ENCODE results near the gene UBE2L3.

UBE2L3 gene

GRCh38 chr22:21623648-21623970 is 56.1 kb downstream of the UBE2L3 start:
- no peak; the same call in 1 of the 2 replicates for TF ChIP-seq POLR2AphosphoS5 (IDR thresholded peaks at IDR 0.05; ENCODE audit: low read depth)
- TF ChIP-seq, protein P1, sequence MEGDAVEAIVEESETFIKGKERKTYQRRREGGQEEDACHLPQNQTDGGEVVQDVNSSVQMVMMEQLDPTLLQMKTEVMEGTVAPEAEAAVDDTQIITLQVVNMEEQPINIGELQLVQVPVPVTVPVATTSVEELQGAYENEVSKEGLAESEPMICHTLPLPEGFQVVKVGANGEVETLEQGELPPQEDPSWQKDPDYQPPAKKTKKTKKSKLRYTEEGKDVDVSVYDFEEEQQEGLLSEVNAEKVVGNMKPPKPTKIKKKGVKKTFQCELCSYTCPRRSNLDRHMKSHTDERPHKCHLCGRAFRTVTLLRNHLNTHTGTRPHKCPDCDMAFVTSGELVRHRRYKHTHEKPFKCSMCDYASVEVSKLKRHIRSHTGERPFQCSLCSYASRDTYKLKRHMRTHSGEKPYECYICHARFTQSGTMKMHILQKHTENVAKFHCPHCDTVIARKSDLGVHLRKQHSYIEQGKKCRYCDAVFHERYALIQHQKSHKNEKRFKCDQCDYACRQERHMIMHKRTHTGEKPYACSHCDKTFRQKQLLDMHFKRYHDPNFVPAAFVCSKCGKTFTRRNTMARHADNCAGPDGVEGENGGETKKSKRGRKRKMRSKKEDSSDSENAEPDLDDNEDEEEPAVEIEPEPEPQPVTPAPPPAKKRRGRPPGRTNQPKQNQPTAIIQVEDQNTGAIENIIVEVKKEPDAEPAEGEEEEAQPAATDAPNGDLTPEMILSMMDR (IDR thresholded peaks at IDR 0.05; ENCODE audit: insufficient read depth, low read length): no peak
- TF ChIP-seq GABPA (IDR thresholded peaks at IDR 0.05; ENCODE audit: low read depth): no peak
- TF ChIP-seq, protein P2, sequence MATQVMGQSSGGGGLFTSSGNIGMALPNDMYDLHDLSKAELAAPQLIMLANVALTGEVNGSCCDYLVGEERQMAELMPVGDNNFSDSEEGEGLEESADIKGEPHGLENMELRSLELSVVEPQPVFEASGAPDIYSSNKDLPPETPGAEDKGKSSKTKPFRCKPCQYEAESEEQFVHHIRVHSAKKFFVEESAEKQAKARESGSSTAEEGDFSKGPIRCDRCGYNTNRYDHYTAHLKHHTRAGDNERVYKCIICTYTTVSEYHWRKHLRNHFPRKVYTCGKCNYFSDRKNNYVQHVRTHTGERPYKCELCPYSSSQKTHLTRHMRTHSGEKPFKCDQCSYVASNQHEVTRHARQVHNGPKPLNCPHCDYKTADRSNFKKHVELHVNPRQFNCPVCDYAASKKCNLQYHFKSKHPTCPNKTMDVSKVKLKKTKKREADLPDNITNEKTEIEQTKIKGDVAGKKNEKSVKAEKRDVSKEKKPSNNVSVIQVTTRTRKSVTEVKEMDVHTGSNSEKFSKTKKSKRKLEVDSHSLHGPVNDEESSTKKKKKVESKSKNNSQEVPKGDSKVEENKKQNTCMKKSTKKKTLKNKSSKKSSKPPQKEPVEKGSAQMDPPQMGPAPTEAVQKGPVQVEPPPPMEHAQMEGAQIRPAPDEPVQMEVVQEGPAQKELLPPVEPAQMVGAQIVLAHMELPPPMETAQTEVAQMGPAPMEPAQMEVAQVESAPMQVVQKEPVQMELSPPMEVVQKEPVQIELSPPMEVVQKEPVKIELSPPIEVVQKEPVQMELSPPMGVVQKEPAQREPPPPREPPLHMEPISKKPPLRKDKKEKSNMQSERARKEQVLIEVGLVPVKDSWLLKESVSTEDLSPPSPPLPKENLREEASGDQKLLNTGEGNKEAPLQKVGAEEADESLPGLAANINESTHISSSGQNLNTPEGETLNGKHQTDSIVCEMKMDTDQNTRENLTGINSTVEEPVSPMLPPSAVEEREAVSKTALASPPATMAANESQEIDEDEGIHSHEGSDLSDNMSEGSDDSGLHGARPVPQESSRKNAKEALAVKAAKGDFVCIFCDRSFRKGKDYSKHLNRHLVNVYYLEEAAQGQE (IDR thresholded peaks at IDR 0.05; ENCODE audit: insufficient replicate concordance, low read depth): no peak
- TF ChIP-seq SPI1 (IDR thresholded peaks at IDR 0.05; ENCODE audit: borderline replicate concordance, low read depth): no peak
- H3K27ac ChIP-seq (replicated peaks): no peak overlapping the region
- H3K27me3 ChIP-seq (ENCODE audit: insufficient read depth, poor library complexity, severe bottlenecking): no peaks in the 10 kb centered on the region
- no peak overlapping the region for H3K4me3 ChIP-seq (replicated peaks; ENCODE audit: insufficient read depth, low read length)
- no peak for DNase-seq (ENCODE audit: low read depth in 1 of 2, low spot score in 1 of 2)

DNA sequence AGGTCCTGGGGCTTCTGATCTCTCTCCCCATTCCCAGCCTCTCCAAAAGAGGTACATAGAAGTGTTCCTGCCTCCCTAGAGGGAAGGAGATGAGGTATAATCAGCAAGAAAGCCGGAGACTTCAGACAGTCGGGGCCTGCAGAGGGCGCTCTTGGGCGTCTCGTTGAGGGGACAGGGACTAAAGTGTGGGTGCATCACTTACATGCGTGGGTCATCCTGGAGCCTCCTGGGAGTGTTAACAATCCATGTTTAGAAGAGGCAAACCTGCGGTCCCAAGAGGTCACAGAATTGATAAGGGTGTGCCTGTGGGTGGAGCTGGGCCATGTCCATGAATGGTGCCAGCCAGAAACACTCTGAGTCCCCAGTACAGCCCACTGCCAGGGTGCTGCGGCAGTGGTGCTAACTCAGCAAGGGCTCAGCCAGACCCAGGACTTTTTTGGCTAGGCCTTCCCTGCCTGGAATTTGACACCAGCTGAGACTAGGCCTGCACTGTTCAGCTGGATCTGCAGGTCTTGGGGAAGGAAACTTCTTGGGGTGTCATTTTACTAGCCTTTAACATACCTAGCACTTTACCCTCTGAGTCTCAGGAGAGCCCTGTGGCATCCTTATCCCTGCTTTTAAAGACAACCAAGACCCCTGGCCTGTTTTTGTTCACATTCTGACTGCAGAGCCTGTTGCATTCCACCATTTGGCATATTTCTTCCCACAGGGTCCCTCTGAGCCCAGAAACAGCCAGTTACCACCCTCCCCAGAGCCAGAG is 56.8 kb downstream of the UBE2L3 start:
- Histone ChIP-seq H3K27ac (replicated peaks) (peak overlapping the region; percentile 54), H3K4me3 (replicated peaks; ENCODE audit: insufficient read depth, low read length) (no peak overlapping the region), H3K27me3 (ENCODE audit: insufficient read depth, poor library complexity, severe bottlenecking) (no peaks in the 10 kb centered on the region)
- TF ChIP-seq POLR2AphosphoS5 (IDR thresholded peaks at IDR 0.05; ENCODE audit: low read depth): peak; percentile 13; the same call in 1 of the 2 replicates
- TF ChIP-seq, protein P1 (IDR thresholded peaks at IDR 0.05; ENCODE audit: insufficient read depth, low read length): peak; percentile 1
- no peak for TF ChIP-seq GABPA (IDR thresholded peaks at IDR 0.05; ENCODE audit: low read depth)
- peak in 1 of 2 experiments; percentile 38 for DNase-seq (ENCODE audit: low read depth in 1 of 2, low spot score in 1 of 2)

DNA sequence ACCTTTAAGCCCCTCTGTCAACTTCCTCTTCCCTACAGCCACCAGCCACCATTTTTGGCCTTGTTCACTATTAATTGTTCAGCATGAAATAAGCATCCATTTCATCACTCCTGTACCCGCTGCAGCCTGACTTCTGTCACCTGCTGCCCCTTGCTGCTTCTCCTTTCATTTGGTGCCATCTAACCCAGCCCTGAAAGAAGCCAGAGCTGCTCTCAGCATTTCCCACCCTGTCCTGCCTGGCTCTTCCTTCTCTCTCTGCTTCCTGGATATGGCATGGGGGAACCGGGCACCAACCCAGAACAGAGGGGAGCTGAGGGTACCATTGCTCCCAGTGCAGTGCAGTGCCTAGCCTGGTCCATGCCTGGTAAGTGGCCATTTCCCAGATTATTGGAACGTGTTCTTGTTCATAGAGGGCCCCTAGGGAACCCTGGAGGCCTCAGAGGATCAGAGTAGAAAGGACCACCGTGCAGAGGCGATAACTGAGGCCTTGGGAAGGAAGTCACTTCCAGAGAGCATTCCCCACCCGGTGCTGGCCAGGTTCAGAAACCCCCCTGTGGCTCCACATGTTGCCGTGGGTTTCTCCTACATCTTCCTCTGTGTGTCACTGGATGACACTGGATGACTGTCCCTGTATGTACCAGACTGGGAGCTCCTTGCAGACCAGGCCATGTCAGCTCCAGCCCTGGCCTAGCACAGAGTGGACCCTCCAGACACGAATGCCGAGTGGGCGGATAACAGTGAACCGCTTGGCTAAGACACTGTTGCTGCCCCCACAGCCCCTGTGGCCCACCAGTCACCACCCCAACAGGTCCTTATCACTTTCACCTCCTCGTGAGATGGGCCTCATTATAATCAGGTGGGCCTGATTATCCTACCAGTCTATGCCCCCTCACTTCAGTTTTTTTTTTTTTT is 57.6 kb downstream of the UBE2L3 start:
- H3K27me3 ChIP-seq (ENCODE audit: insufficient read depth, poor library complexity, severe bottlenecking): no peaks in the 10 kb centered on the region
- DNase-seq (ENCODE audit: low read depth in 1 of 2, low spot score in 1 of 2): peak; percentile 57 to 84
- peak overlapping the region; percentile 38 for H3K27ac ChIP-seq (replicated peaks)
- TF ChIP-seq POLR2AphosphoS5 (IDR thresholded peaks at IDR 0.05; ENCODE audit: low read depth) (peak; percentile 57), SPI1 (IDR thresholded peaks at IDR 0.05; ENCODE audit: borderline replicate concordance, low read depth) (peak; percentile 36; the same call in 1 of the 2 replicates), GABPA (IDR thresholded peaks at IDR 0.05; ENCODE audit: low read depth) (no peak)
- TF ChIP-seq, protein P2 (IDR thresholded peaks at IDR 0.05; ENCODE audit: insufficient replicate concordance, low read depth): no peak
- TF ChIP-seq, protein P1 (IDR thresholded peaks at IDR 0.05; ENCODE audit: insufficient read depth, low read length): no peak
- no peak overlapping the region for H3K4me3 ChIP-seq (replicated peaks; ENCODE audit: insufficient read depth, low read length)
